Measurements from ENCODE around the gene SMIM31. TPM values are rescaled to one million over a fixed set of nuclear protein-coding genes. Genes with fewer than 3 reads are reported as not detected.
A peak's percentile ranks its signal among the peaks of the same experiment; 100 is the strongest.

Gene SMIM31
- total RNA-seq (2014; rRNA removed; shearing (Covaris generic)) = not detected in 2 replicates

GRCh38 chr4:164753873-164754488 is at the start of gene SMIM31:
SMIM31 (plus strand) TSS chr4:164754131; CDS start chr4:164770444, 16,313 bp downstream.
- no peak for DNase-seq (ENCODE audit: low read depth)

DNA sequence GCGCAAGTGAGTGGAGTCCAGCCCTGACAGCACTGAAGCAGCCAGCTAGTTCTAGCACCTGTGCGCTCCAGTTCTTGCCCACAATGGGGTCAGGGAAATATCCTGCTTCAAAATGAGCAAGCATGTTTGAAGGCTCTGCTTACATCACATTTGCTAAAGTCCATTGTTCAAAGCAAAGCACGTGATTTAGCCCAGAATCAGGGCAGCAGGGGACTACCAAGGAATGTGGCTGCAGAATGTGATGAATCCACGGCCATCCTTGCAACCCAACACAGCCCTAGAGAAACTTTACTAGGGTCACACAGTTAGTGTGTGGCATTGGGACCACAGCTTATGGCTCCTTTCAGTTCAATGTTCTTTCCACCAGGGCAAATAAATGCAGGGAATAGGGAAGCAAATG is 47.3 kb upstream of the SMIM31 start:
- DNase-seq (ENCODE audit: low read depth) = no peak

- peak; percentile 4 for DNase-seq (ENCODE audit: low read depth)
Observed at GRCh38 chr4:164716901-164717300, 37.0 kb upstream of the SMIM31 start.

- no peak for DNase-seq (ENCODE audit: low read depth)
Observed at GRCh38 chr4:164718827-164719226, 35.1 kb upstream of the SMIM31 start.

GRCh38 chr4:164725066-164725465 is 28.9 kb upstream of the SMIM31 start:
- no peak for DNase-seq (ENCODE audit: low read depth)

GRCh38 chr4:164730705-164731393 is 23.1 kb upstream of the SMIM31 start:
- no peak for DNase-seq (ENCODE audit: low read depth)

DNA sequence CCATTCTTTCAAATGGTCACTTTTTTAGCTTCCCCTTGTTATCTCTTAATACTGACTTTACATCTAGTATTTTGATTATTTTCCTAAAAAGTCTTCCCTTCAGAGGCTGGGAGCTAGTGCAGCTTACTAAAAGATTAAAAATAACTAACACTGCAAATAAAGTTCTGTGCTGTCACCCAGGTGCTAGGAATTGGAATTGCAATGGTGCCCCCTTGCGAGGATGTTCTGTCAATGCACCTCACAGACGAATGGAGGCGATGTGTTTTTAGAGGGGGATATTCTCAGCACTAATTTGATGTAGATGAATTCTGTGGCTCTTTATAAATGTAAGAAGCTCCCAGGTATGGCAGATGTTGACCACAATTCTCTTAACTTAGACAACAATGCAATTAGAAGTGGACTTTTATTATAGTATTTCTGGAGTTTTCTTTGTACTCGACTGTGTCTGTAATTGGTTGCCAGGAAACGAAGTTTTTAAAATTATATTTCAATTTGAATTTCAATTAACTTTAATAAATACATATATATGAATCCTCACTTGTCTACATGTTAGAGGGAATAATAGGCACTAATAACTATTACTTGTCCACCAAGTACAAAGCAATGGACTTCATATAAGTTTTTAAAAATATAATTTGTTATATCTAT is 22.0 kb upstream of the SMIM31 start:
- DNase-seq (ENCODE audit: low read depth) = peak; percentile 26

DNA sequence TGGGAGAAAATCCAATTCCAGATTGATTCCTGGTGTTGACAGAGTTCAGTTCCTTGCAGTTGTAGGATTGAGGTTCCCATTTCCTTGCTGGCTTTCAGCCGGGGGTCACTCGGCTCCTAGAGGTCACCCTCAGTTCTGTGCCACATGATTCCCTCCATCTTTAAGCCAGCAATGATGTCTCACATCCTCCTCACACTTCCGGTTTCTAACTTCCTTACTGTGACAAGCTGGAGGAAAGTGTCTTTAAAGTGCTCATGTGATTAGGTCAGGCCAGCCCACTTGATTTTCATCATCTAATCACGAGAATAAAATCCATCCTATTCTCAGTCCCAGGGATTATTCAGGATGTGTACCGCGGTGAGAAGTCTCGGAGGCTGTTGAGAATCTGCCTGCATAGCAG is 19.4 kb upstream of the SMIM31 start:
- no peak for DNase-seq (ENCODE audit: low read depth)

GRCh38 chr4:164748375-164748774 is 5.6 kb upstream of the SMIM31 start:
- DNase-seq (ENCODE audit: low read depth) = peak; percentile 13

GRCh38 chr4:164755432-164755831 is 1.5 kb downstream of the SMIM31 start:
- no peak for DNase-seq (ENCODE audit: low read depth)

DNA sequence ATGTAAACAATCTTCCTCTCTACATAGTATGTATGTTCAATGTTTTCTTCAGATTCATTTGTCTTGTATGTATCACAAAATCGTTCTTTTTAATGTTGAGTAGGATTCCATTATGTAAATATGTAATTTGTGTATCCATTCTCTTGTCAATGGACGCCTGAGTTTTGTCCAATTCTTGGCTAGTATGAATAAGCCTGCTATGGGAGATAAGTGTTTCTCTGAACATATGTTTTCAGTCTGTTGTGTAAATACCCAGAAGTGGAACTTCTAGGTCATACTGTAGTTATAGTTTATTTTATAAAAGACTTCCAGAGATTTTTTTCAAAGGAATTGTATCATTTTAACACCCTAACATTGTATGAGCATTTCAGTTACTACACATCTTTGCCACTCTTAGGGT is 2.8 kb downstream of the SMIM31 start:
- DNase-seq (ENCODE audit: low read depth) = no peak

DNA sequence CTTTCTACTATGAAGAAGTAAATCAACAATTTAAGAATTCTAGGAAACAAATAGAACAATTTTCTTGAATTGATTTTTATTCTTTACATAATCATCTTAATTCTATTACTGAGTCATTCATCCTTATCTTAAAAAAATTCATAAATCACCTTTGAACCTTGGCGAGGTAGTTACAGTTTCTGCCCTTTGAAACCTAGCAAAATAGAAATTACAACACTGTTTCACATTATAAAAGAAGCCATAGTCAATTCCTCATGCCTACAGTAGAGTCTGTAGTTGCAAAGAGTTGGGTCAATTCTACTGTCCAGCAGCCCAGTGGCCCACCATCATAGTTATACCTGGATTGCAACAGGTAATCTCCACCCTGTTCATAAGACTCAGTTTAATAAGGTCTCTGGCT is 7.3 kb downstream of the SMIM31 start:
- DNase-seq (ENCODE audit: low read depth) = no peak

DNA sequence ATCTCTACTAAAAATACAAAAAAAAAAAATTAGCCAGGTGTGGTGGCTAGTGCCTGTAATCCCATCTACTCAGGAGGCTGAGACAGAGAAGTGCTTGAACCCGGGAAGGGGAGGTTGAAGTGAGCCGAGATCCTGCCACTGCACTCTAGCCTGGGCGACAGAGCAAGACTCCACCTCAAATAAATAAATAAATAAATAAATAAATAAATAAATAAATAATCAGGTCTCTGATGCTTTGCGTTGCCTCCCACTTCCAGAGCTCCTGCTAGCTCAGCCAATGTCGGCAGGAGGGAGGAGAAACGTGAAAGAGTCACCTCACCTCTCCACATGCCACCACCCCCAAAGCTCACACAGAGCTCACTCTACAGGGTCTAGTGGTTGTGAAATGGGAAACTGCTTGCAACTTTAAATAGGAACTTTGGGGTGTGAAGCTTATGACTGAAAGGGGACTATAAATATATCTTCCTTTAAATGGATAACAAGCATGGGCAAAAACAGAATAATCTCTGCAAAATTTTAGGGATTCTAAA is 7.9 kb downstream of the SMIM31 start:
- no peak for DNase-seq (ENCODE audit: low read depth)

DNA sequence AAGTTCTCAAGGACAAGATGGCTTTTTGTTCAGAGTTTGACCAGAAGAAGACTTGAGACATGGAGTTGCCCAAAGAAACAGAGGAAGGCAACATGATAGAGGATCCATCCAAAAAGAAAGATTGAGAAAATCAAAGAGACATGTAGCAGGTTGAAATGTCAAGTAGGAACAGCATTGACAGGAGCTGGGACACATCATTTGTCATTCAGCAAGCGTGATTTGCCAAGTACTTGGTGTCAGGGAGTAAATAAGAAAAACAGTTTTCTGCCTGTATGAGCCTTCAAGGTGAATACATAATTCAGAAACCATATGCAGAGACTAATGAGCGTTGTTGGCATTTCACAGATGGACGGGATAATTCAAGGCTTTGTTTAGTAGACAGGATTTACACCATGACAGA is 11.2 kb downstream of the SMIM31 start:
- DNase-seq (ENCODE audit: low read depth) = no peak

GRCh38 chr4:164765833-164766232 is 11.9 kb downstream of the SMIM31 start:
- no peak for DNase-seq (ENCODE audit: low read depth)

- no peak for DNase-seq (ENCODE audit: low read depth)
Observed at GRCh38 chr4:164768516-164768915, 14.6 kb downstream of the SMIM31 start.

DNA sequence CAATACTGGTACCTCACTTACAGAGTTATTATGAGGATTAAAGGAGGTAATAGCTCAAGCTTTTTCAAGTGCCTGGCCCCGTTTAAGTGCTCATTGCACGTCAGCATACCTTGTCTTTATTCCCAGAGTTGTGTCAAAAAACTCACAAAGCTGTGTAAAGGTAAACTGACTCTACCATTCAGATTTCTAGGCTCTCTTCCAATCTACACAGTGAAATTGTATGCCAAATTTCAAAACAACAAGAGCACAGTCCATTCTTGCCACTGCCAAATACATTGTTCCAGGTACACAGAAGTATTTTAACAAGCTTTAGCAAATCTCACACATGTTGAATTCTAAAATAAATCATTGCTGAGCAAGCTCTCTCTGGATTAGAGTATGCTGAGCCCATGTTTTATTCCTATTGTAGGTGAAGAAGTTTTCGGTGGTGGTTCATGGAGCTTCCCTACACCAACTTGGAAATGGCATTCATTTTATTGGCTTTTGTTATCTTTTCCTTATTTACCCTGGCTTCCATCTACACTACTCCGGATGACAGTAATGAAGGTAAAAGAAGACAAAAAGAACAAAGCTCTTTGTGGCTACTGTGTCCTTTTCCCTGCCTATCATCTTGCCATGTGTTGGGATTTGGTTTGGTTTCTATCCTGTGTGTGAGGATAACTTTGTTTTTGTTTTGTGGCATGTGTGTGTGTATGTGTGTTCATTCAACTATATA is 16.2 kb downstream of the SMIM31 start:
- DNase-seq (ENCODE audit: low read depth) = no peak

DNA sequence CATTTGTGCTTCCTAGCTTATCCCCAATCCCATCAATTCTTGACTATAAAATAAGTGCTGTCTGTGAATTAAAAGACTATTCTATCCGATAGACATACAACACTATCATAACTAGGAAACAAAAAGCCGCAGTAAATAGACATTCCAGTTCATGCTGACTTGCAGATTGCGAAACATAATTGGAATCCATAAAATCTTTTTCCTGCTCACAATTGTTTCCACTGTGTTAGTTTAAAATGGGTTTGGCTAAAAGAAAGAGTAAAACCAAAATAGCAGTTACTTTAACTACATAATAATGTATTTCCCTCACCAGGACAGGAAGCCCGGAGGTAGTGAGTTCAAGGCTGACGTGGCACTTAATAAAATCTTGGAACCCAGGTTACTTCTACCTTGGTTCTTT is 17.2 kb downstream of the SMIM31 start:
- DNase-seq (ENCODE audit: low read depth) = no peak

GRCh38 chr4:164772076-164772475 is 18.1 kb downstream of the SMIM31 start:
- no peak for DNase-seq (ENCODE audit: low read depth)

- DNase-seq (ENCODE audit: low read depth) = peak; percentile 68
Observed at GRCh38 chr4:164779080-164779479, 25.1 kb downstream of the SMIM31 start.

- DNase-seq (ENCODE audit: low read depth) = peak; percentile 54
Observed at GRCh38 chr4:164779811-164780216, 25.9 kb downstream of the SMIM31 start.

GRCh38 chr4:164780839-164781238 is 26.9 kb downstream of the SMIM31 start:
- DNase-seq (ENCODE audit: low read depth) = no peak
